Cardiac muscle cell (in vitro differentiated cells and primary cell): Measurements from ENCODE around the gene DKK2. TPM values are rescaled to one million over a fixed set of nuclear protein-coding genes. Genes with fewer than 3 reads are reported as not detected.

Experiments used
- DNase-seq, 2 donors: peaks; one replicate each; pipeline versions ENCODE4 v3.0.0 to v3.0.0-alpha.2; 2010 to 2017; ENCODE audit warnings: low read depth in 1 of 2, low spot score in 1 of 2
- H3K27ac ChIP-seq: fragments of 200-600 bp; sonication (generic); 2 replicates; pipeline ENCODE4 v1.5.1; 2016
- H3K27me3 ChIP-seq: fragments of 200-600 bp; sonication (generic); 2 replicates; pipeline ENCODE4 v1.6.0; 2016; ENCODE audit warnings: control low read depth
- H3K36me3 ChIP-seq: fragments of 200-600 bp; sonication (generic); 2 replicates; pipeline ENCODE4 v1.5.1; 2016; ENCODE audit warnings: control low read depth
- H3K4me1 ChIP-seq: fragments of 200-600 bp; sonication (generic); 2 replicates; pipeline ENCODE4 v1.8.1; 2017; ENCODE audit warnings: low read depth, mild to moderate bottlenecking, mixed run types
- H3K4me3 ChIP-seq: fragments of 200-600 bp; sonication (generic); 2 replicates; pipeline ENCODE4 v1.5.1; 2016; ENCODE audit warnings: mild to moderate bottlenecking
- H3K9me3 ChIP-seq: fragments of 200-600 bp; sonication (generic); 2 replicates; pipeline ENCODE4 v1.5.1; 2017; ENCODE audit warnings: low read depth, mild to moderate bottlenecking, control low read depth
- CTCF ChIP-seq: IDR thresholded peaks from 2 replicates; pipeline ENCODE4 v1.5.1; 2012; ENCODE audit warnings: low read depth, mild to moderate bottlenecking, low read length
- polyA plus RNA-seq: library from polyadenylated mRNA; unstranded; fragments of >200 nt; fragmentation: Nextera tagmentation; extraction: Ambion mirVana; gene quantifications from 2 replicates; pipeline ENCODE4 v1.2.1, GENCODE V29; 2016
- total RNA-seq: library from RNA; depleted of rRNA; stranded (reverse); fragments of >200 nt; gene quantifications from 2 replicates; pipeline ENCODE4 v1.2.3, GENCODE V29; 2016

The DKK2 gene
- total and polyA plus RNA-seq, 2 experiments from 2014 or later = 0.06 to 0.23 TPM

GRCh38 chr4:106892786-106893185 lies 143.3 kb downstream of the DKK2 start:
- H3K9me3 ChIP-seq = no peaks in the 10 kb centered on the region
- DNase-seq = no peak
- no peaks in the 10 kb centered on the region for H3K27me3 ChIP-seq
- H3K4me1 ChIP-seq = no peaks in the 10 kb centered on the region
- no peaks in the 10 kb centered on the region for H3K36me3 ChIP-seq
- no peak for TF ChIP-seq CTCF
- no peak overlapping the region for H3K27ac ChIP-seq
- no peak overlapping the region for H3K4me3 ChIP-seq

GRCh38 chr4:106875340-106875739 lies 160.8 kb downstream of the DKK2 start:
- Histone ChIP-seq H3K36me3 (no peaks in the 10 kb centered on the region), H3K4me3 (no peak overlapping the region), H3K4me1 (no peaks in the 10 kb centered on the region), H3K9me3 (no peaks in the 10 kb centered on the region), H3K27me3 (no peaks in the 10 kb centered on the region), H3K27ac (no peak overlapping the region)
- DNase-seq = no peak
- no peak for TF ChIP-seq CTCF
